GM18505 (cell line): ENCODE results near the gene GPR4.

ENCODE experiments used
- ATAC-seq: cut with Tn5 transposase; IDR thresholded peaks from one replicate; pipeline ENCODE4 v1.9.1; 2021; ENCODE audit not compliant: unreplicated experiment
- POLR2A ChIP-seq: IDR thresholded peaks from 4 replicates; pipeline ENCODE4 v1.6.1; 2011; ENCODE audit warnings: borderline replicate concordance; ENCODE audit not compliant: insufficient read depth, insufficient read length; ENCODE audit errors: extremely low read depth

The GPR4 gene

DNA sequence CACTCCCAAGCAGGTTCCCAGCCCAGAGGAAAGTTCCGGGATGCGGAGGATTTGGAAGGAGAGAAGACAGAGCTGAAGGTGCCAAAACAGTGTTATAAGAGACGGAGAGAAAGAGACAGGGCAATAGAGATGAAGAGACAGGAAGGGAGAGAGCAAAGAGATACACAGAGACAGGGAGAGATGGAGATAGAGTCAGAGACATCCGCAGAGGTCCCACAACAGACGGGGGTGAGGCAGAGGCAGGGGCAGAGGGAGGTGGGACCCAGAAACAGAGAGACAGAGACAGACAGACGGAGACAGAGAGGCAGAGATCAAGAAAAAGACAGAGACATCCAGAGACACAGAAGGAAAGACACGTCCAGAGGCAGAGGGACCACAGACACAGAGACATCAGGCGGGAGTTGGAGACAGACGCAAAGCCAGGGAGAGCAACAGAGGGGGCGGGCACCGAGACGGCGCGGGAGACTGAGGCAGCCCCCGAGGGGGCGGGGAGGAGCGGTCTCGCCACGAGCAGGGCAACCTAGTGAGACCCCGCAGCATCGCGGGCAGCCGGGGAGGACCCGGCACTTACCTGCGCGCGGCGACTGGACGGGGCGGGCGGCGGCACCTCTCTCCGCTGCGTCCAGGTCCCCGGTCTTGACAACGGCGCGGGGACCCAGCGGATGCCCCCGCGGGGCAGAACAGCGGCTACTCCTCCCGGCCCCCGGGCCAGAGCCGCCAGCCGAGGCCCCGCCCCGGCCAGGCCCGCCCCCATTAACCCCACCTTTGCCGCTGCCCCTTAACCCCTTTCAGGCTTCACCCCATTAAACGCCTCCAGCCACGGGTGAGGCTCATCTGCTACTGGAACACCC, at the start of gene GPR4:
TSS of gene GPR4 (minus strand) at position 689 of the 851 bp plus-strand sequence. CDS start 10,346 bp downstream, outside the sequence.
- no peak for TF ChIP-seq POLR2A
- ATAC-seq: no peak

- no peak for TF ChIP-seq POLR2A
- ATAC-seq: no peak
These were observed 48.7 kb upstream of the GPR4 start for GRCh38 chr19:45650722-45651121.

DNA sequence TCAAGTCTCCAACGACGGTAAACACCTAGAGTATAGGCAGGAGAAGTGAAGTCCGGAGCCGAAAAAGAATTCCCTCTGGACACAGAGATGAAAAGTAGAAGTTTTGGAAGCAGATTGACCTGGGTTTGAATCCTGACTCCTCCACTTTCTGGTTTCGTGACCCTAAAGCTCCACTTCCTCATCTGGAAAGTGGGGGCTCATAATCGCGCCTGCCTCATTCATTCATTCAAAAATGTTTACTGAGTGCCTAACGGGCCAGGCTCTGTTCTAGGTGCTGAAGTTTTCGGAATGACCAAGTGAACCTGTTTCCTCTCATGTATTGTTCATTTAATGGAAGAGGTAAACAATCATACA, 44.3 kb upstream of the GPR4 start:
- TF ChIP-seq POLR2A: no peak
- no peak for ATAC-seq

DNA sequence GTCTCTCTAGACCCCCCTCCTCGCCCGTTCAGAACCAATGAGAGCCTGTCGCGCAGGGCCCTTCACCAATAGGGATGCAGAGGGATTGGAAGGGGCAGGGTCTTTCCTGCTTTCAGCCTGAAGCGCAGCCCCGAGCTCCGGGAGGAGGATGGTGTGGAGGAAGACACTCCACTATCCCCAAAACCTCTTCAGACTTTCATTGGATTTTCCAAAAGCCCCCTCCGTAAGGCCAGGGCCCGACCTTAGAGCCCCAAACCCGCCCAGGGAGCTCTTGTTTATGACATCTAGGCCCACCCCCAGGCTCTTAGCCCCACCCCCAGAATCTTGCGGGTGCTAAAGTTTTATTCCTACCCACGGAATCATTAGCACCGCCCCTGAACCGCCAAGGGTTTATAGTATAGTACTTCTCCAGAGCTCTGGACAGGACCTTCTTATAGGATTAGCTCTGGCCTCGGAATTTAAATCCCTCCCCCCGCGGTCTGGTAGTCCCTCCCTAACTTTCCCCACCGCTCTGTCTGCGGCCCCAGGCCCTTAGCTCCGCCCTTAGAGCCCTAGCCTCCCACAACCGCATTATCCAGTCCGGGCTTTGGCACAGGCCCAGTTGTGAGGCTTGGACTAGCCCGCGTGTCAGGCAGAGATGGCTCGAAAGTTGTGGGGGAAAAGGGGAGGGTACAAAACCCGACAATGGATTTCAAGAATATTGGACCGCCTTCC, 43.8 kb upstream of the GPR4 start:
- no peak for TF ChIP-seq POLR2A
- no peak for ATAC-seq

DNA sequence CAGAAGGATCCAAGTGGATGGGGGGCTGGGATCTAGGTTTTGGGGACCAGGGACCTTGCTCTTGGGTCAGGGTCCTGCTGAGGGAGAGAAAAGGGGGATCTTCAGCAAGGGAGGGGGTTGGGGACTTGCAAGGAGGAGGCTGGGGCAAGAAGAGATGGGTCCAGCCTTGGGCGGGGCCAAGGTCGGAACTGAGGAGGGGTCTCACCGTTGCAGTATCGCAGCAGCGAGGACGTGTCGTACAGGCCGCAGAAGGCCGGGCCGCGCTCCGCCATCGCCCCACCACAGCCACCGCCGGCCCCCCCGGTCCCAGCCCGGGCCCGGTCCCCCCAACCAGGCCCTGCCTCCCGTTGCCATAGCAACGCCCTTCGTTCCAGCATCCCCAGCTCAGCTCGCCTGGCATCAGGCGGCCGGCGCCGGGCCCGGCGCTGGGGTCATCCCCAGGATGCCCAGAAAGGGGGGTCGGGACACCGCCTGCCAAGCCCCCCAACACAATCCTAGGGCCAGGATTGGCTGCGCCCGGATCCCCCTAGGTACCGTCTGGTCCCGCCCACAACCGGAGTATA, 43.1 kb upstream of the GPR4 start:
- TF ChIP-seq POLR2A: no peak
- ATAC-seq: no peak

DNA sequence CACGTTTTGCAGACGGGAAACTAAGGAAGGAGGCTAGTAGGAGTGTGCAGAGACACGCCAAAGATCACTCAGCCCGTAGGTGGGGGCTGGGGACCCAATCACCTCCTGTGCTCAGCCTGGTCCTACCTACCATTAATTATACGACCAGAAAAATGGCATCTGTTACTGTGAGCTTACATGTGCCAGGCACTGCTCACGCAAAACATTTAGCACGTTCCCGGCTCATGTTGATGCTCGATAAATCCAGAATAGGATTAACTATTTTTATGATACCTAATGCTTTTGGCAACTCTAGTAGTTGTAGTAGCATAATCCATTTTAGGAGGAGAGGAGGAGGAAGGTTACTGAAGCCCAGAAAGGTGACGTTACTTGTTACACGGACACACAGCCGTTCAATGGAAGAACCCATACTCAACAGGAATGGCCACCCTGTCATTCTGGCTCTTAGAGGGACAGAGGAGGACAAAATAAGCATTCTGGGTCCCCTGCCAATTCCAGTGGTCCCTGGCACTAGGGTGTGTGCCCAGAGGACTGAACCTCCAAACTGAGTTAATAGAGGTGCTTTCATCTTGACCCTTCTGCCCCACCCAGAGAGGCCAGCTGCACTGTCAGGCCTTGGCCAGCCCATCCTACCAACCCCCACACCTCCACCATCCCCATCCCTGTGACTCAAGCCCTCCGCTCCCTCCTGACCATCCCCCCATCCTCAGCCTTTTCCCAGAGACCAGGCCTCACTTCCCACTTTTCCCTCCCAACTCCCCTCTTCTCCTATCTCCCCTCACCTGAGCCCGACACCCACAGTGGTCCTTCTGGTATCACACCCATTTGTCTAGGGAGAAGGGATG, 42.1 kb upstream of the GPR4 start:
- no peak for ATAC-seq
- no peak for TF ChIP-seq POLR2A

DNA sequence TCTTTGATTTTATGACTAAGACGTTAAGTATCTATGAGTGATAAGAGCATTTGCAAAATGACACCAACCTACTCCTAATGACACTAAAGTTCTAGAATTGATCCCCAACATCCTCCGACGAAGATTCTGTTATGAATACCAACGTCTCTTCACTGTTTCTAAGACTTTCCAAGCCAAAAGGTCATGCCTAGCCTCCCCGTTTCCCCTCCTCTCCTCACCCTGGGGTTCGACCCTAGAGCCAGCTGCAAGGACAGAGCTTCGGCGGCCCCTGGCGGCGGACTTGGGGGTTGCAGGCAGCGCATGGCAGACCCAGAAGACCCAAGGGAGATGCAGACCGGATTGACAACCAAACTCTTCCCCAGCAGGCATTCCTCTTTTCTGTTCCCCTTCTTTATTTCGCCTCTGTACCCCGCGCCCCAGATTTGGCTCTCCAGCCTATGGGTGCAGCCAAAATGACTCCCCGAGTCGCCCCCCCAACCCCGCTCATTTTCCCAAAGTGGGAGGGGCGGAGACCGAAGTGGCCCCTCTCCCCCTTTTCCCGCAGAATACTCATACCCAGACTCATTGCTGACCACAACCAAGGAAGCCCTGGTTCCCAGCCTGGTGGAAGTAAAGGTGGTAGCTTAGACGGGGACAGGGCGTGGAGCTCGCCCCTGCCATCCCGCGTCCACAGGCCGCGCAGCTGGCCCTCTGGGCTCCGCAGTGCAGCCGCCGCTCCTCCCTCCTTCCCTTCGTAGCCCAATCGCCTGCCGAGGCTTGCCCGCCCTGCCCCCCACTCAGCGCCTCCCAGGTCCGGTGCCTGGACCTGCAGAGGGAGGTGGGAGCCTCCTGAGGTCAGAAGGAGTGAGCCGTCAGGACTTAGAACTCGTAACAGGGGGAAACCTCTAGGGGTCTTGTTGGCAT, 41.3 kb upstream of the GPR4 start:
- no peak for TF ChIP-seq POLR2A
- no peak for ATAC-seq

GRCh38 chr19:45641274-45642105, 39.5 kb upstream of the GPR4 start:
- peak; percentile 63 for TF ChIP-seq POLR2A
- peak; percentile 36 for ATAC-seq

GRCh38 chr19:45640849-45641273, 38.8 kb upstream of the GPR4 start:
- no peak for ATAC-seq
- TF ChIP-seq POLR2A: no peak

DNA sequence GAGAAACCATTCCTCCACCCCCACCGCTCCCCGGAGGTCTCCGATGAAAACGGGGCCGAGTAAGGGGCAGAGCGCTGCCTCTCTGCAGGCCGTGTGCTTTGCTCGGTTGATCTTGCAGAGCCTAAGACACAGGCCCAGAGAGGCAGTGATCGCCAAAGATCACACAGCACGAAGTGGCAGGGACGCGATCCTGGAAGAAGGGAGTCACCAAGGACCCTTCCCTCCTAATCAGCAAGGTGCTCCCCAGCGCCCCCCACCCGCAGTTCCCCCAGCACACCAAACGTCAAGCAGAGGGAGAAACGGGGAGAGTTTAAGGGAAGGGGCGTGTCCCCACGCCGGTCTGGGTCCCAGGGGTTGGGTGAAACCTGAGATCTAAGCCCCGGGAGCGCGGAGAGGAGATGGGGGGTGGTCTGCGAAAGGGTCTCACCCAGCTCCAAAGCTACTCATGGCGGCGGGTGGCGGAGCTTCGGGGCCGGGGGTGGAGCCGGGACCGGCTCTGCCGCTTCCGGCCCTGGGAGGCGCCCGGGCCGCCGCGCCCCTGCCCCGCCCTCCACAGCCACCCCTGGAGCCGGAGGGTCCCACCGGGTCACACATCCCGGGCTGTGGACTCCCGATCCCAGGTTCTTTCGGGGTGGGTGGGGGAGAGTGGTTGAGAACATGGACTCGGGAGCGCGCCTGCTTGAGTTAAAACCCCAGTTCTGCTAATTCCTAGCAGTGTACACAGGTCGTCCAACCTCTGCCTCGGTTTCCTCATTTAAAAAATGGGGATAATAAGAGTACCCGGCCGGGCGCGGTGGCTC, 37.1 kb upstream of the GPR4 start, which contains the start of gene EML2:
TSS of gene EML2 (minus strand) at position 468 of the 800 bp plus-strand sequence. CDS start at position 447, 21 bp downstream.
- ATAC-seq: no peak
- peak; percentile 59 for TF ChIP-seq POLR2A
